OCI-LY7 (cell line): ENCODE results near the gene CD320. TPM values are rescaled to one million over a fixed set of nuclear protein-coding genes. Genes with fewer than 3 reads are reported as not detected.

Source experiments
- BruUV-seq: library from RNA; stranded (reverse); fragments of 400-500 nt; replicated peaks from 2 replicates; lab custom pipeline; 2021; lab: Mats Ljungman, UMichigan
- CTCF ChIA-PET: fragments of 300-600 bp; sonication (Branson Sonifier 250); formaldehyde crosslinking; loops from one replicate; lab custom pipeline; 2022; ENCODE audit warnings: antibody characterized with exemption; ENCODE audit not compliant: unreplicated experiment; lab: Charles Lee
- POLR2A ChIA-PET: fragments of 300-600 bp; sonication (Branson Sonifier 250); formaldehyde crosslinking; loops from one replicate; lab custom pipeline; 2022; ENCODE audit warnings: antibody characterized with exemption; lab: Charles Lee
- DNase-seq: peaks from one replicate; pipeline ENCODE4 v3.0.0-alpha.2; 2015; ENCODE audit warnings: low spot score
- H2AFZ ChIP-seq: fragments of 200-600 bp; sonication (generic), shearing (Covaris generic); 2 replicates; pipeline ENCODE4 v1.6.1; 2014; ENCODE audit warnings: mild to moderate bottlenecking, antibody characterized with exemption, low read length, moderate library complexity
- H3K27ac ChIP-seq: fragments of 200-600 bp; sonication (generic); 2 replicates; pipeline ENCODE4 v1.5.1; 2014; ENCODE audit warnings: mixed run types, low read depth, mild to moderate bottlenecking, moderate library complexity, low read length, inconsistent platforms; ENCODE audit not compliant: poor library complexity, severe bottlenecking
- H3K36me3 ChIP-seq: fragments of 200-600 bp; sonication (generic); 2 replicates; pipeline ENCODE4 v1.6.1; 2014; ENCODE audit warnings: mild to moderate bottlenecking, antibody characterized with exemption, low read length, moderate library complexity, mixed read lengths; ENCODE audit not compliant: insufficient read depth
- H3K4me1 ChIP-seq: fragments of 200-600 bp; sonication (generic); 2 replicates; pipeline ENCODE4 v1.5.1; 2014; ENCODE audit warnings: mild to moderate bottlenecking, low read length; ENCODE audit not compliant: insufficient read depth, poor library complexity, severe bottlenecking
- H3K4me2 ChIP-seq: fragments of 200-600 bp; sonication (generic); 2 replicates; pipeline ENCODE4 v1.6.1; 2014; ENCODE audit warnings: mild to moderate bottlenecking, low read length
- H3K4me3 ChIP-seq: fragments of 200-600 bp; sonication (generic); 2 replicates; pipeline ENCODE4 v1.5.1; 2014; ENCODE audit warnings: mild to moderate bottlenecking, low read depth, low read length; ENCODE audit not compliant: poor library complexity, severe bottlenecking
- H3K79me2 ChIP-seq: fragments of 200-600 bp; sonication (generic); 2 replicates; pipeline ENCODE4 v1.6.1; 2016; ENCODE audit warnings: low read depth, mild to moderate bottlenecking, low read length, moderate library complexity, mixed read lengths; ENCODE audit not compliant: insufficient read depth
- H3K9me2 ChIP-seq: fragments of 200-600 bp; sonication (generic); 2 replicates; pipeline ENCODE4 v1.6.1; 2016; ENCODE audit warnings: mild to moderate bottlenecking, low read length, mixed read lengths; ENCODE audit not compliant: insufficient read depth
- H3K9me3 ChIP-seq: fragments of 200-600 bp; sonication (generic); 2 replicates; pipeline ENCODE4 v1.6.1; 2014; ENCODE audit warnings: mild to moderate bottlenecking, mixed run types, low read length, mixed read lengths
- H4K20me1 ChIP-seq: fragments of 200-600 bp; sonication (generic); 2 replicates; pipeline ENCODE4 v1.6.1; 2014; ENCODE audit warnings: mild to moderate bottlenecking, antibody characterized with exemption, low read length, moderate library complexity, mixed read lengths; ENCODE audit not compliant: insufficient read depth
- EZH2phosphoT487 ChIP-seq: fragments of 200-600 bp; sonication (generic); IDR thresholded peaks from 2 replicates; pipeline ENCODE4 v1.6.1; 2018; ENCODE audit warnings: low read depth, borderline replicate concordance, mild to moderate bottlenecking, mixed run types, antibody characterized with exemption, low read length, moderate library complexity, mixed read lengths
- intact Hi-C: fragments of 100-400 bp; cut with micrococcal nuclease; formaldehyde crosslinking; loops from one replicate; pipeline ENCODE4 v1.10.0; 2022; ENCODE audit not compliant: unreplicated experiment
- total RNA-seq, 2 experiments: library from RNA; depleted of rRNA in 1 of 2; stranded (reverse); fragments of >200 nt in 1 of 2; shearing (Covaris generic) in 1 of 2; gene quantifications; 2 replicates each; pipeline ENCODE4 v1.2.3, GENCODE V29; 2014 to 2022
- TF ChIP-seq, protein P1 (sequence below): fragments of 200-600 bp; sonication (generic); conservative IDR thresholded peaks from 2 replicates; pipeline ENCODE4 v1.5.1; 2014; ENCODE audit warnings: mild to moderate bottlenecking, antibody characterized with exemption, low read length, moderate library complexity, mixed read lengths

The CD320 gene
- total RNA-seq, 2 experiments from 2014 or later = 39.1 to 49.2 TPM

DNA sequence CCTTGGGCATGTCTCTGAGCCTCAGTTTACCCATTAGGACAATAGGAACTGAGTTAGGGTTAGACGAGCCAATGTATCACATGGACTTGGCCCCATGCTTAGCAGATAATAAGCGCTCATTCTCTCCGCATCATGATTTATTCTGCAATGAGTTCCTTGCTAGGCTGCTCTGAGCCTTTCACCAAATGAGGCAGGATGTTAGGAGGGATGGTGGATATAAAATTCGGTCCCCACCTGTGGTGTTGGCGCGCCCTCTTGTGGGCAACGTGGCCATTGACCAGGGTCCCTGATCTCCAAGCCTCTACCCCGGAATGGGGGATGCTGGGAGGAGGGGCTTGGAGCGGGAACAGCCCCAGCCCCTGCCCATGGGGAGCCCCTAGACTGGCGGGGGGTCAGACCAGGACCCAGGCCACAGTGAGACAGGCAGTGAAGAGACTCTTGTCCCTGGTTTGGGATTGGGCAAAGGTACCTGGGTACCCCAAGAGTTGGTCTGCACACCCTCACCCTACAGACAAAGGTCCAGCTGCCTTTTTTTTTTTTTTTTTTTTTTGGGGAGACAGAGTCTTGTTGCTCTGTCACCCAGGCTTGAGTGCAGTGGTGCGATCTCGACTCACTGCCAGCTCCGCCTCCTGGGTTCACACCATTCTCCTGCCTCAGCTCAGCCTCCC is 55.1 kb downstream of the CD320 start:
- Histone ChIP-seq H3K9me2 (no peaks in the 10 kb centered on the region), H3K4me2 (no peak overlapping the region), H3K9me3 (no peaks in the 10 kb centered on the region), H3K36me3 (peaks cover 30% of the 10 kb centered on the region), H2AFZ (no peak overlapping the region), H3K79me2 (no peaks in the 10 kb centered on the region), H3K4me3 (no peak overlapping the region), H3K4me1 (no peaks in the 10 kb centered on the region), H3K27ac (no peak overlapping the region), H4K20me1 (no peaks in the 10 kb centered on the region)
- TF ChIP-seq EZH2phosphoT487 = no peak
- TF ChIP-seq, protein P1, sequence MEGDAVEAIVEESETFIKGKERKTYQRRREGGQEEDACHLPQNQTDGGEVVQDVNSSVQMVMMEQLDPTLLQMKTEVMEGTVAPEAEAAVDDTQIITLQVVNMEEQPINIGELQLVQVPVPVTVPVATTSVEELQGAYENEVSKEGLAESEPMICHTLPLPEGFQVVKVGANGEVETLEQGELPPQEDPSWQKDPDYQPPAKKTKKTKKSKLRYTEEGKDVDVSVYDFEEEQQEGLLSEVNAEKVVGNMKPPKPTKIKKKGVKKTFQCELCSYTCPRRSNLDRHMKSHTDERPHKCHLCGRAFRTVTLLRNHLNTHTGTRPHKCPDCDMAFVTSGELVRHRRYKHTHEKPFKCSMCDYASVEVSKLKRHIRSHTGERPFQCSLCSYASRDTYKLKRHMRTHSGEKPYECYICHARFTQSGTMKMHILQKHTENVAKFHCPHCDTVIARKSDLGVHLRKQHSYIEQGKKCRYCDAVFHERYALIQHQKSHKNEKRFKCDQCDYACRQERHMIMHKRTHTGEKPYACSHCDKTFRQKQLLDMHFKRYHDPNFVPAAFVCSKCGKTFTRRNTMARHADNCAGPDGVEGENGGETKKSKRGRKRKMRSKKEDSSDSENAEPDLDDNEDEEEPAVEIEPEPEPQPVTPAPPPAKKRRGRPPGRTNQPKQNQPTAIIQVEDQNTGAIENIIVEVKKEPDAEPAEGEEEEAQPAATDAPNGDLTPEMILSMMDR = peak; percentile 97
- peak; percentile 84 for DNase-seq
- no TSS peak for BruUV-seq
- intact Hi-C loops = loop anchor here (1.0 kb wide), 2 partner anchors 95 to 309 kb away; no protein-coding TSS in a partner anchor
- ChIA-PET CTCF (interaction anchor here (0.6 kb wide), 2 partner anchors 174 to 192 kb away, joined by 4 to 5 read pairs; no protein-coding TSS in a partner anchor), POLR2A (interaction anchor here (0.6 kb wide), 1 partner anchor 61 kb away, joined by 4 read pairs; no protein-coding TSS in a partner anchor)

Other genes starting within 250 kb of the CD320 start
- not detected in 2 replicates for gene FBN3, start 158.8 kb downstream of the CD320 start, total RNA-seq (2014; rRNA removed; shearing (Covaris generic))
- not detected in 2 replicates for gene FBN3, start 158.8 kb downstream of the CD320 start, total RNA-seq (2022)
- gene CERS4, start 99.0 kb downstream of the CD320 start, total RNA-seq (2014; rRNA removed; shearing (Covaris generic)) = 54.9 and 61.8 TPM in 2 replicates
- 36.8 and 37.7 TPM in 2 replicates for gene CERS4, start 99.0 kb downstream of the CD320 start, total RNA-seq (2022)
- 59.2 and 93.0 TPM in 2 replicates for gene NDUFA7, start 13.0 kb upstream of the CD320 start, total RNA-seq (2014; rRNA removed; shearing (Covaris generic))
- 103 and 106 TPM in 2 replicates for gene NDUFA7, start 13.0 kb upstream of the CD320 start, total RNA-seq (2022)
- gene RPS28, start 13.1 kb upstream of the CD320 start, total RNA-seq (2014; rRNA removed; shearing (Covaris generic)) = 1,636 and 2,574 TPM in 2 replicates
- gene RPS28, start 13.1 kb upstream of the CD320 start, total RNA-seq (2022) = 2,187 and 2,253 TPM in 2 replicates
- 0.22 TPM in 1 of 2 replicates, not detected in the other for gene KANK3, start 34.9 kb upstream of the CD320 start, total RNA-seq (2014; rRNA removed; shearing (Covaris generic))
- 0.11 and 0.57 TPM in 2 replicates for gene KANK3, start 34.9 kb upstream of the CD320 start, total RNA-seq (2022)
- gene ANGPTL4, start 55.8 kb upstream of the CD320 start, total RNA-seq (2014; rRNA removed; shearing (Covaris generic)) = not detected in 2 replicates
- not detected in 2 replicates for gene ANGPTL4, start 55.8 kb upstream of the CD320 start, total RNA-seq (2022)
- gene RAB11B, start 82.0 kb upstream of the CD320 start, total RNA-seq (2014; rRNA removed; shearing (Covaris generic)) = 24.5 and 28.1 TPM in 2 replicates
- gene RAB11B, start 82.0 kb upstream of the CD320 start, total RNA-seq (2022) = 84.9 and 96.8 TPM in 2 replicates
- 8.1 and 14.1 TPM in 2 replicates for gene MARCHF2, start 104.9 kb upstream of the CD320 start, total RNA-seq (2014; rRNA removed; shearing (Covaris generic))
- gene MARCHF2, start 104.9 kb upstream of the CD320 start, total RNA-seq (2022) = 12.1 and 12.4 TPM in 2 replicates
- 90.0 and 111 TPM in 2 replicates for gene HNRNPM, start 136.6 kb upstream of the CD320 start, total RNA-seq (2014; rRNA removed; shearing (Covaris generic))
- gene HNRNPM, start 136.6 kb upstream of the CD320 start, total RNA-seq (2022) = 264 and 280 TPM in 2 replicates
- gene PRAM1, start 194.3 kb upstream of the CD320 start, total RNA-seq (2014; rRNA removed; shearing (Covaris generic)) = 0.08 and 0.28 TPM in 2 replicates
- gene PRAM1, start 194.3 kb upstream of the CD320 start, total RNA-seq (2022) = 3.1 TPM in 2 replicates
- gene ZNF414, start 205.8 kb upstream of the CD320 start, total RNA-seq (2014; rRNA removed; shearing (Covaris generic)) = 3.1 and 8.7 TPM in 2 replicates
- 39.0 and 47.5 TPM in 2 replicates for gene ZNF414, start 205.8 kb upstream of the CD320 start, total RNA-seq (2022)